ENCODE data around the gene PP2D1. TPM values are rescaled to one million over a fixed set of nuclear protein-coding genes. Genes with fewer than 3 reads are reported as not detected.

Gene PP2D1
- total RNA-seq, 4 donors from 2014 or later: not detected

GRCh38 chr3:20041197-20041780 is 29.2 kb upstream of the PP2D1 start:
- no peaks in the 10 kb centered on the region for H3K27me3 ChIP-seq
- WGBS, 2 donors (ENCODE audit: low coverage in 1 of 2): 0% methylated on average over 3 to 6 of the region's 28 CpGs
- no peaks in the 10 kb centered on the region for H3K36me3 ChIP-seq
- H3K4me1 ChIP-seq: peaks cover 3 to 66% (median 17%) of the 10 kb centered on the region in 3 donors
- H3K9me3 ChIP-seq: no peaks in the 10 kb centered on the region
- peak overlapping the region; percentile 77 to 99 (median 98) for H3K27ac ChIP-seq
- no peak for TF ChIP-seq CTCF (IDR thresholded peaks at IDR 0.05)
- TF ChIP-seq POLR2AphosphoS5 (IDR thresholded peaks at IDR 0.05): peak; percentile 59
- H3K4me3 ChIP-seq: peak overlapping the region; percentile 44 to 69
- peak; percentile 37 for ATAC-seq

- Histone ChIP-seq H3K4me3 (peak overlapping the region; percentile 44 to 69), H3K9me3 (no peaks in the 10 kb centered on the region), H3K36me3 (no peaks in the 10 kb centered on the region), H3K27me3 (no peaks in the 10 kb centered on the region), H3K4me1 (peaks cover 3 to 60% (median 17%) of the 10 kb centered on the region in 3 donors), H3K27ac (peak overlapping the region; percentile 77 to 99 (median 98))
- WGBS, 2 donors (ENCODE audit: low coverage in 1 of 2): 3% methylated on average over 8 of the region's 64 CpGs; no CpG with 5 or more reads in 1 of the 2 donors
- ATAC-seq: peak; percentile 68
- TF ChIP-seq POLR2A (IDR thresholded peaks at IDR 0.05) (peak; percentile 21 to 41), EP300 (IDR thresholded peaks at IDR 0.05) (no peak), POLR2AphosphoS5 (IDR thresholded peaks at IDR 0.05) (peak; percentile 29), CTCF (IDR thresholded peaks at IDR 0.05) (peak in 2 of 4 experiments; percentile 4 to 45)
Observed at GRCh38 chr3:20040548-20041196, 28.6 kb upstream of the PP2D1 start.

- Histone ChIP-seq H3K27ac (peak within 1 kb of the TSS; percentile 77 to 99 (median 98)), H3K4me1 (peaks cover 3 to 53% (median 17%) of the 10 kb centered on the region in 3 donors), H3K36me3 (no peaks in the 10 kb centered on the region), H3K9me3 (no peaks in the 10 kb centered on the region), H3K4me3 (peak within 1 kb of the TSS; percentile 44 to 69), H3K27me3 (no peaks in the 10 kb centered on the region)
- peak; percentile 83 for ATAC-seq
- WGBS, 2 donors (ENCODE audit: low coverage in 1 of 2): 0% methylated on average over 10 of the region's 75 CpGs; no CpG with 5 or more reads in 1 of the 2 donors
- no peak for TF ChIP-seq EP300 (IDR thresholded peaks at IDR 0.05)
- peak; percentile 63 to 88 (median 72) for TF ChIP-seq CTCF (IDR thresholded peaks at IDR 0.05)
- peak; percentile 44 for TF ChIP-seq POLR2AphosphoS5 (IDR thresholded peaks at IDR 0.05)
- peak; percentile 53 to 68 for TF ChIP-seq POLR2A (IDR thresholded peaks at IDR 0.05)
Observed at GRCh38 chr3:20039765-20040547, 27.9 kb upstream of the PP2D1 start, which contains the start of gene KAT2B. TSS of gene KAT2B (plus strand) at chr3:20040446. CDS start at chr3:20040478, 32 bp downstream.

GRCh38 chr3:20039466-20039764 is 27.4 kb upstream of the PP2D1 start:
- 0 to 3% methylated on average over 4 of the region's 4 CpGs for WGBS, 2 donors (ENCODE audit: low coverage in 1 of 2)
- Histone ChIP-seq H3K9me3 (no peaks in the 10 kb centered on the region), H3K4me3 (peak overlapping the region; percentile 44 to 69), H3K27me3 (no peaks in the 10 kb centered on the region), H3K36me3 (no peaks in the 10 kb centered on the region), H3K27ac (peak overlapping the region; percentile 72 to 99 (median 98)), H3K4me1 (peaks cover 3 to 49% (median 17%) of the 10 kb centered on the region in 3 donors)
- TF ChIP-seq POLR2AphosphoS5 (IDR thresholded peaks at IDR 0.05) (no peak), CTCF (IDR thresholded peaks at IDR 0.05) (no peak), POLR2A (IDR thresholded peaks at IDR 0.05) (no peak)
- ATAC-seq: no peak
